Activated B cell treated with CpG ODN at 0.5 μM for 24 hours (primary cell): ENCODE data around the gene ZBED5. TPM values are rescaled to one million over a fixed set of nuclear protein-coding genes. Genes with fewer than 3 reads are reported as not detected.

Source experiments
- ATAC-seq: fragments of 200-7000 bp; cut with Tn5 transposase; one replicate; pipeline ENCODE4 v1.10.0; 2021; ENCODE audit warnings: low read depth, mild to moderate bottlenecking, moderate library complexity
- CTCF ChIA-PET: fragments of 350-600 bp; sonication (Branson Sonifier 250); formaldehyde crosslinking; loops from one replicate; lab custom pipeline; 2021; ENCODE audit warnings: antibody characterized with exemption; lab: Charles Lee
- POLR2A ChIA-PET: fragments of 350-600 bp; sonication (Branson Sonifier 250); formaldehyde crosslinking; loops from one replicate; lab custom pipeline; 2021; ENCODE audit warnings: antibody characterized with exemption; lab: Charles Lee
- DNase-seq: peaks from one replicate; pipeline ENCODE4 v3.0.0; 2022
- H3K27ac Mint-ChIP-seq: one replicate; pipeline ENCODE4 v1.8.0; 2020; ENCODE audit warnings: mixed read lengths
- H3K27me3 Mint-ChIP-seq: one replicate; pipeline ENCODE4 v1.8.0; 2021; ENCODE audit warnings: mixed read lengths
- H3K36me3 Mint-ChIP-seq: one replicate; pipeline ENCODE4 v1.8.0; 2021; ENCODE audit warnings: low read depth, mixed read lengths
- H3K4me1 Mint-ChIP-seq: one replicate; pipeline ENCODE4 v1.8.0; 2021; ENCODE audit warnings: mixed read lengths
- H3K4me3 Mint-ChIP-seq: one replicate; pipeline ENCODE4 v1.8.0; 2020; ENCODE audit warnings: mild to moderate bottlenecking, mixed read lengths
- H3K9me3 Mint-ChIP-seq: one replicate; pipeline ENCODE4 v1.8.0; 2020; ENCODE audit warnings: mixed read lengths
- intact Hi-C: fragments of 100-400 bp; cut with micrococcal nuclease; formaldehyde crosslinking; loops from one replicate; pipeline ENCODE4 v1.15.1; 2024
- total RNA-seq: library from RNA; stranded (reverse); gene quantifications from 2 replicates; pipeline ENCODE4 v1.2.3, GENCODE V29; 2022
- TF ChIP-seq, protein P1 (sequence below): fragments of 200-600 bp; IDR thresholded peaks from one replicate; pipeline ENCODE4 v1.8.0; 2022; ENCODE audit warnings: antibody characterized with exemption, mild to moderate bottlenecking

Gene ZBED5
- total RNA-seq, 1 donor from 2014 or later: 116 TPM

DNA sequence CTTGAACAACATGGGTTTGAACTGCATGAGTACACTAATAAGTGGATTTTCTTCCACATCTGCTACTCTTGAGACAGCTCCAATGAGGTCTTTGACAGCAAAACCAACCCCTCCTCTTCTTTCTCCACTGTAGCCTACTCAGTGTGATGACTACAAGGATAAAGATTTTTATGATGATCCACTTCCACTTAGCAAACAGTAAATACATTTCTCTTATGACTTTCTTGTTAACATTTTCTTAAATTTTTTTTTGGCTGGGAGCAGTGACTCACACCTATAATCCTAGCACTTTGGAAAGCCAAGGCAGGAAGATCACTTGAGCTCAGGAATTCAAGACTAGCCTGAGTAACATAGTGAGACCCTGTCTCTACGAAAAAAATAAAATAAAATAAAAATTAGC lies 39.3 kb downstream of the ZBED5 start:
- no peaks in the 10 kb centered on the region for H3K27me3 Mint-ChIP-seq
- ATAC-seq (no peak), DNase-seq (no peak)
- H3K36me3 Mint-ChIP-seq: peaks cover 7% of the 10 kb centered on the region
- H3K4me3 Mint-ChIP-seq: no peak overlapping the region
- H3K27ac Mint-ChIP-seq: no peak overlapping the region
- intact Hi-C loops: no loop called here
- H3K9me3 Mint-ChIP-seq: no peaks in the 10 kb centered on the region
- CTCF ChIA-PET: no interaction called here
- POLR2A ChIA-PET: interaction anchor here (3.2 kb wide), 1 partner anchor 9 kb away, joined by 18 read pairs; the partner anchor contains the start of gene EIF4G2
- peaks cover 11% of the 10 kb centered on the region for H3K4me1 Mint-ChIP-seq
- TF ChIP-seq, protein P1, sequence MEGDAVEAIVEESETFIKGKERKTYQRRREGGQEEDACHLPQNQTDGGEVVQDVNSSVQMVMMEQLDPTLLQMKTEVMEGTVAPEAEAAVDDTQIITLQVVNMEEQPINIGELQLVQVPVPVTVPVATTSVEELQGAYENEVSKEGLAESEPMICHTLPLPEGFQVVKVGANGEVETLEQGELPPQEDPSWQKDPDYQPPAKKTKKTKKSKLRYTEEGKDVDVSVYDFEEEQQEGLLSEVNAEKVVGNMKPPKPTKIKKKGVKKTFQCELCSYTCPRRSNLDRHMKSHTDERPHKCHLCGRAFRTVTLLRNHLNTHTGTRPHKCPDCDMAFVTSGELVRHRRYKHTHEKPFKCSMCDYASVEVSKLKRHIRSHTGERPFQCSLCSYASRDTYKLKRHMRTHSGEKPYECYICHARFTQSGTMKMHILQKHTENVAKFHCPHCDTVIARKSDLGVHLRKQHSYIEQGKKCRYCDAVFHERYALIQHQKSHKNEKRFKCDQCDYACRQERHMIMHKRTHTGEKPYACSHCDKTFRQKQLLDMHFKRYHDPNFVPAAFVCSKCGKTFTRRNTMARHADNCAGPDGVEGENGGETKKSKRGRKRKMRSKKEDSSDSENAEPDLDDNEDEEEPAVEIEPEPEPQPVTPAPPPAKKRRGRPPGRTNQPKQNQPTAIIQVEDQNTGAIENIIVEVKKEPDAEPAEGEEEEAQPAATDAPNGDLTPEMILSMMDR: no peak

- peaks cover 1% of the 10 kb centered on the region for H3K36me3 Mint-ChIP-seq
- intact Hi-C loops: no loop called here
- ATAC-seq (no peak), DNase-seq (no peak)
- TF ChIP-seq, protein P1: no peak
- peaks cover 12% of the 10 kb centered on the region for H3K4me1 Mint-ChIP-seq
- ChIA-PET POLR2A (interaction anchor here (1.2 kb wide), 1 partner anchor 44 kb away, joined by 3 read pairs; the partner anchor contains the start of gene ZBED5), CTCF (no interaction called here)
- H3K27me3 Mint-ChIP-seq: no peaks in the 10 kb centered on the region
- no peak overlapping the region for H3K4me3 Mint-ChIP-seq
- no peaks in the 10 kb centered on the region for H3K9me3 Mint-ChIP-seq
- H3K27ac Mint-ChIP-seq: no peak overlapping the region
Measured at GRCh38 chr11:10813945-10814344, 43.9 kb downstream of the ZBED5 start.

- POLR2A ChIA-PET: interaction anchor here (0.7 to 11.3 kb wide), 48 partner anchors 8 to 1845 kb away, joined by 3 to 470 read pairs (median 7); partner anchors contain the start of genes AMPD3, CTR9, RNF141 and TMEM9B
- ATAC-seq (peak; percentile 9), DNase-seq (no peak)
- TF ChIP-seq, protein P1: no peak
- Mint-ChIP-seq H3K9me3 (no peaks in the 10 kb centered on the region), H3K27me3 (no peaks in the 10 kb centered on the region), H3K36me3 (peaks cover 40% of the 10 kb centered on the region), H3K4me3 (peak overlapping the region; percentile 97), H3K4me1 (peaks cover 38% of the 10 kb centered on the region), H3K27ac (peak overlapping the region; percentile 99)
- intact Hi-C loops: loop anchor here (1.0 kb wide), 1 partner anchor 16 kb away; no protein-coding TSS in a partner anchor
- CTCF ChIA-PET: interaction anchor here (0.8 to 2.8 kb wide), 13 partner anchors 11 to 502 kb away, joined by 3 to 22 read pairs (median 3); partner anchors contain the start of genes CTR9 and ZBED5
Measured at GRCh38 chr11:10809373-10810160, 48.3 kb downstream of the ZBED5 start.

DNA sequence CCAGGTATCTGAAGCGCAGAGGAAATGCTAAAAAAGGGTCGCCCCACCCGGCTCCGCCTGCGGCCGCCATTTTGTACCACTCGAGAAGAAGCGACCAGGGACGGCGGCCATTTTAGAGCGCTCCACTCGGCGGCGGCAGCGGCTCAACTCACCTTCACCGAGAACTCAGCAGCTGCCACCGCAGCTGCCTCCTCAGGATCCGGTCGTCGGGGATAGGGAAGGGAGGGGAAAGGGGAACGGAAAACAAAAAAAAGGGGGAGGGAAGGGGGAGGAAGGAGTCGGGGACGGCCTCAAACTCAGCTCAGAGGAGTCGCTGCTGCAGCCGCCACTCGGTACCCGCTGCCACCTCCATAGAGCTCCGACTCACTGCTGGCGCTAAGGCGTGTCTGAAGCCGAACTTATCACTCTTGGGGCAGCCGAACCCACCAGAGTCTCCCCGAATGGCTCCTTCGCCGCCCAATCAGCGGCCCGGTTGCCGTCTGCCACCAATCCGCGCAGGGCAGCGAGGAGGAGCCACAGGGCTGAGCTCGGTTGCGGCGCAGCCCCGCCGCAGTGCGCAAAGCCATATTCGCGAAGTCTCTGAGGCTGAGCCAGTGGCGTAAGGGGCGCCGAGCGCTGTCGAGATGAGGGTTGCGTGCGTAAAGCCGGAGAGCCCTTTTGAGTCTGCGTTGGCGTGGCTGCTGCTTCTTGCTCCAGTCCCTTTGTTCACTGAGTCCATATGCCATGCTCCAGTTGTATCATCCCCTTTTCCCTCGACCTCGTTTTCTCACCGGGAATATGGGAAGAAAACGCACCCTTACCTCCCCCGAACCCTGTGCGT lies 49.1 kb downstream of the ZBED5 start, which contains the start of gene EIF4G2:
EIF4G2 (minus strand) TSS at position 374 of the 820 bp plus-strand sequence.
- H3K4me1 Mint-ChIP-seq: peaks cover 42% of the 10 kb centered on the region
- peak; percentile 91 for ATAC-seq
- H3K27ac Mint-ChIP-seq: peak within 1 kb of the TSS; percentile 99
- no peaks in the 10 kb centered on the region for H3K27me3 Mint-ChIP-seq
- ChIA-PET POLR2A (interaction anchor here (0.6 to 11.3 kb wide), 54 partner anchors 9 to 1845 kb away, joined by 3 to 470 read pairs (median 6); partner anchors contain the start of genes AMPD3, CTR9, RNF141 and TMEM9B), CTCF (interaction anchor here (1.0 to 2.8 kb wide), 12 partner anchors 11 to 501 kb away, joined by 3 to 22 read pairs (median 4); partner anchors contain the start of genes CTR9 and ZBED5)
- peak; percentile 96 for DNase-seq
- peak within 1 kb of the TSS; percentile 97 for H3K4me3 Mint-ChIP-seq
- peaks cover 48% of the 10 kb centered on the region for H3K36me3 Mint-ChIP-seq
- H3K9me3 Mint-ChIP-seq: no peaks in the 10 kb centered on the region
- intact Hi-C loops: loop anchor here (1.0 kb wide), 2 partner anchors 17 to 50 kb away; partner anchors contain the start of gene ZBED5
- TF ChIP-seq, protein P1: no peak
